Cortex of kidney (tissue), 1 donor: Measurements from ENCODE around the gene AKAP1.

Experiments used
- DNase-seq: peaks from one replicate; lab custom pipeline; 2025; lab: John Stamatoyannopoulos, UW

The AKAP1 gene

GRCh38 chr17:57133486-57133885, 48.4 kb downstream of the AKAP1 start:
- no peak for DNase-seq

- no peak for DNase-seq
Observed at GRCh38 chr17:57135026-57135788, 50.2 kb downstream of the AKAP1 start.

- DNase-seq = no peak
Observed at GRCh38 chr17:57135789-57136291, 50.8 kb downstream of the AKAP1 start.

GRCh38 chr17:57136355-57136754, 51.3 kb downstream of the AKAP1 start:
- no peak for DNase-seq

GRCh38 chr17:57138030-57138911, 53.2 kb downstream of the AKAP1 start:
- no peak for DNase-seq

GRCh38 chr17:57138956-57139576, 54.0 kb downstream of the AKAP1 start:
- no peak for DNase-seq

- no peak for DNase-seq
Observed at GRCh38 chr17:57140316-57140715, 55.3 kb downstream of the AKAP1 start.

- no peak for DNase-seq
Observed at GRCh38 chr17:57142925-57143324, 57.9 kb downstream of the AKAP1 start.

GRCh38 chr17:57143361-57143760, 58.3 kb downstream of the AKAP1 start:
- no peak for DNase-seq

GRCh38 chr17:57143919-57144318, 58.9 kb downstream of the AKAP1 start:
- no peak for DNase-seq

- DNase-seq = no peak
Observed at GRCh38 chr17:57144567-57144966, 59.5 kb downstream of the AKAP1 start.

- no peak for DNase-seq
Observed at GRCh38 chr17:57145347-57145746, 60.3 kb downstream of the AKAP1 start.

GRCh38 chr17:57146273-57146672, 61.2 kb downstream of the AKAP1 start:
- DNase-seq = no peak

- no peak for DNase-seq
Observed at GRCh38 chr17:57151798-57152197, 66.8 kb downstream of the AKAP1 start.

- DNase-seq = no peak
Observed at GRCh38 chr17:57152967-57153528, 68.0 kb downstream of the AKAP1 start.

GRCh38 chr17:57154921-57155320, 69.9 kb downstream of the AKAP1 start:
- DNase-seq = no peak

GRCh38 chr17:57158325-57158724, 73.3 kb downstream of the AKAP1 start:
- DNase-seq = no peak

GRCh38 chr17:57158795-57159194, 73.7 kb downstream of the AKAP1 start:
- DNase-seq = no peak

GRCh38 chr17:57160624-57161023, 75.6 kb downstream of the AKAP1 start:
- DNase-seq = no peak

GRCh38 chr17:57164814-57165213, 79.8 kb downstream of the AKAP1 start:
- no peak for DNase-seq

GRCh38 chr17:57165754-57166153, 80.7 kb downstream of the AKAP1 start:
- no peak for DNase-seq

- no peak for DNase-seq
Observed at GRCh38 chr17:57166803-57167202, 81.8 kb downstream of the AKAP1 start.
